Ishikawa (cell line): Measurements from ENCODE around the gene TUBB3.

Source experiments
- CEBPB ChIP-seq: IDR thresholded peaks from 2 replicates; pipeline ENCODE4 v1.6.1; 2012
- CREB1 ChIP-seq: IDR thresholded peaks from 2 replicates; pipeline ENCODE4 v1.6.1; 2012; ENCODE audit warnings: low read depth
- EGR1 ChIP-seq: IDR thresholded peaks from 2 replicates; pipeline ENCODE4 v1.6.1; 2012
- EP300 ChIP-seq: IDR thresholded peaks from 2 replicates; pipeline ENCODE4 v1.6.1; 2012; ENCODE audit warnings: borderline replicate concordance
- FOXM1 ChIP-seq: IDR thresholded peaks from 2 replicates; pipeline ENCODE4 v1.6.1; 2012; ENCODE audit warnings: low read depth, borderline replicate concordance
- NFIC ChIP-seq: IDR thresholded peaks from 2 replicates; pipeline ENCODE4 v1.6.1; 2012
- RAD21 ChIP-seq: IDR thresholded peaks from 2 replicates; pipeline ENCODE4 v1.6.1; 2012; ENCODE audit warnings: low read depth
- REST ChIP-seq: IDR thresholded peaks from 2 replicates; pipeline ENCODE4 v1.6.1; 2012; ENCODE audit warnings: low read depth, mild to moderate bottlenecking
- TAF1 ChIP-seq: IDR thresholded peaks from 2 replicates; pipeline ENCODE4 v1.6.1; 2012; ENCODE audit warnings: low read depth, mild to moderate bottlenecking
- TCF12 ChIP-seq: IDR thresholded peaks from 2 replicates; pipeline ENCODE4 v1.6.1; 2012; ENCODE audit warnings: low read depth
- TEAD4 ChIP-seq: IDR thresholded peaks from 2 replicates; pipeline ENCODE4 v1.6.1; 2012
- YY1 ChIP-seq: IDR thresholded peaks from 2 replicates; pipeline ENCODE4 v1.6.1; 2012; ENCODE audit warnings: low read depth
- ZBTB7A ChIP-seq: IDR thresholded peaks from 2 replicates; pipeline ENCODE4 v1.6.1; 2012; ENCODE audit warnings: low read depth
- TF ChIP-seq, protein P1 (sequence below): IDR thresholded peaks from 2 replicates; pipeline ENCODE4 v1.6.1; 2012
- TF ChIP-seq, protein P2 (sequence below): IDR thresholded peaks from 2 replicates; pipeline ENCODE4 v1.6.1; 2012

The TUBB3 gene

GRCh38 chr16:89924297-89924924, 1.3 kb downstream of the TUBB3 start:
- TF ChIP-seq, protein P1, sequence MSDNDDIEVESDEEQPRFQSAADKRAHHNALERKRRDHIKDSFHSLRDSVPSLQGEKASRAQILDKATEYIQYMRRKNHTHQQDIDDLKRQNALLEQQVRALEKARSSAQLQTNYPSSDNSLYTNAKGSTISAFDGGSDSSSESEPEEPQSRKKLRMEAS, result peak; percentile 38; the same call in 1 of the 2 replicates
- no peak for TF ChIP-seq CEBPB
- TF ChIP-seq, protein P2, sequence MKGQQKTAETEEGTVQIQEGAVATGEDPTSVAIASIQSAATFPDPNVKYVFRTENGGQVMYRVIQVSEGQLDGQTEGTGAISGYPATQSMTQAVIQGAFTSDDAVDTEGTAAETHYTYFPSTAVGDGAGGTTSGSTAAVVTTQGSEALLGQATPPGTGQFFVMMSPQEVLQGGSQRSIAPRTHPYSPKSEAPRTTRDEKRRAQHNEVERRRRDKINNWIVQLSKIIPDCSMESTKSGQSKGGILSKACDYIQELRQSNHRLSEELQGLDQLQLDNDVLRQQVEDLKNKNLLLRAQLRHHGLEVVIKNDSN, result peak; percentile 44; the same call in 1 of the 2 replicates
- no peak for TF ChIP-seq FOXM1
- TF ChIP-seq REST, result peak; percentile 84

DNA sequence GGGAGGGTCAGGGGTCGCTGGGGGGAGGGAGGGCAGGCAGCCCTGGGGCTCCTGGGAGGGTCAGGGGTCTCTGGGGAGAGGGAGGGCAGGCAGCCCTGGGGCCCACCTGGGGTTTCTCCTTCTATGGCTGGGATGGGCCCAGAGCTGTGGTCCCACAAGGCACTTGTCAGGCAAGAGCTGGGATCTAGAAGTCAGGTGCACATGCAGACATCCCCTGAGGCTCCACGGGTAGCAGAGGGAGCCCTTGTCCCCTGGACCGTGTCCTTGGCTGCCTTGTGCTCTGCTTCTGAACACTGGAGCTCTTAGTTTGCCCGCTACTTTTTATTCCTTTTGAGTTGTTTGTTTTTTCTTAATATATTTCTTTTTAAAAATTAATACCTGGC, 1.8 kb downstream of the TUBB3 start:
- TF ChIP-seq EP300 (no peak), REST (no peak), TEAD4 (no peak), NFIC (no peak), RAD21 (no peak), FOXM1 (no peak), CEBPB (no peak), ZBTB7A (no peak), EGR1 (no peak), TAF1 (no peak), TCF12 (no peak), CREB1 (no peak), YY1 (no peak)
- TF ChIP-seq, protein P1, result no peak
- TF ChIP-seq, protein P2, result no peak

DNA sequence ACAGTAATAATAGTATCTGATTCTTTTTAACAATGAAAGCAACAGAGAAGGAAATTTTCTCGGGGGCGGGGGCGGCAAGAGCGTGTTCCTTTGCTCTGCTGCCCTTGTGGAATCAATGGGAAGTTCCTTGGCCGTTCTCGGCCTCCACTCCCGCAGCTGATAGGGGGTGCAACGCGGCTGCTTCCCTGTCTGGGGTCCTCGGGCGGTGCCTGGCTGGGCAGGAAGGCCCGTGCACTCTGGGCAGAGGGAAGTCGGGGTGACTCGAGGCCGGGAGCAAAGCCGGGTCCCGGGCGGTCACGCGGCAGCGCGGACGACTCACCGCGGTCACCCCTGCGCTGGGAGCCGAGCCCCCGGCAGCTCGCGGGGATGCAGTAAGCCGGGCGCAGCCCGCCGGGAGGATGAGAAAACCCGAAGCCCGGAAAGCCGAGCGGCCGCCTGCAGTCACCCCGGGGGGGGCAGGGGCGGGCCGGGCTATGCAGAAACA, 2.5 kb downstream of the TUBB3 start:
- TF ChIP-seq FOXM1 (no peak), NFIC (no peak), YY1 (no peak), TEAD4 (no peak), ZBTB7A (no peak; the same call in 1 of the 2 replicates), TCF12 (no peak), RAD21 (no peak), CREB1 (no peak), CEBPB (no peak), EGR1 (no peak), EP300 (no peak), REST (no peak), TAF1 (no peak)
- TF ChIP-seq, protein P2, result no peak
- TF ChIP-seq, protein P1, result no peak

- TF ChIP-seq ZBTB7A (no peak), EGR1 (no peak), TAF1 (no peak), REST (no peak), EP300 (no peak), RAD21 (no peak), FOXM1 (no peak), YY1 (no peak), CEBPB (no peak), NFIC (no peak), TEAD4 (no peak), TCF12 (no peak), CREB1 (no peak)
- TF ChIP-seq, protein P1, result no peak
- TF ChIP-seq, protein P2, result no peak
Observed at GRCh38 chr16:89931305-89931896, 8.3 kb downstream of the TUBB3 start.
